Sigmoid colon (tissue), 7 donors: Measurements from ENCODE around the gene CYBA. TPM values are rescaled to one million over a fixed set of nuclear protein-coding genes. Genes with fewer than 3 reads are reported as not detected.

Experiments used
- DNase-seq: peaks from one replicate; pipeline ENCODE4 v3.0.0-alpha.2; 2019
- H3K27ac ChIP-seq, 4 donors: fragments of 200-600 bp; sonication (generic); one replicate each; pipeline ENCODE4 v1.5.1; 2016 to 2019; ENCODE audit warnings: mild to moderate bottlenecking in 1 of 4
- H3K27me3 ChIP-seq, 3 donors: fragments of 200-600 bp; sonication (generic); one replicate each; pipeline ENCODE4 v1.5.1; 2019; ENCODE audit warnings: mild to moderate bottlenecking in 1 of 3
- H3K36me3 ChIP-seq, 4 donors: fragments of 200-600 bp; sonication (generic); one replicate each; pipeline ENCODE4 v1.5.1; 2016 to 2019
- H3K4me1 ChIP-seq, 4 donors: fragments of 200-600 bp; sonication (generic); one replicate each; pipeline ENCODE4 v1.5.1; 2017 to 2019
- H3K4me3 ChIP-seq, 4 donors: fragments of 200-600 bp; sonication (generic); one replicate each; pipeline ENCODE4 v1.5.1; 2017 to 2019; ENCODE audit warnings: mild to moderate bottlenecking in 2 of 4, moderate library complexity in 1 of 4
- H3K9me3 ChIP-seq, 4 donors: fragments of 200-600 bp in 3 of 4; sonication (generic) in 3 of 4; one replicate each; pipeline versions ENCODE4 v1.5.1 to v1.6.1; 2013 to 2019
- EP300 ChIP-seq, 4 donors: sonication (generic); formaldehyde crosslinking; IDR thresholded peaks; one replicate each; pipeline ENCODE4 v1.6.1; 2017; ENCODE audit warnings: antibody characterized with exemption in 4 of 4
- POLR2A ChIP-seq, 2 donors: fragments of 450-650 bp; IDR thresholded peaks; one replicate each; pipeline ENCODE4 v1.6.1; 2016; ENCODE audit warnings: antibody characterized with exemption in 2 of 2, mild to moderate bottlenecking in 2 of 2, moderate library complexity in 2 of 2
- POLR2AphosphoS5 ChIP-seq, 4 donors: sonication (generic); formaldehyde crosslinking; IDR thresholded peaks; one replicate each; pipeline ENCODE4 v1.6.1; 2017; ENCODE audit warnings: antibody characterized with exemption in 4 of 4
- WGBS, 2 donors: extraction: QIAGEN DNeasy Blood & Tissue Kit; methylation state at CpG; one replicate each; pipeline ENCODE4 v1.1.7; 2013; 5-methylcytosine and 5-hydroxymethylcytosine counted together
- intact Hi-C: fragments of 100-400 bp; cut with DNase I; formaldehyde crosslinking; loops from one replicate; pipeline ENCODE4 v1.15.1; 2023
- polyA plus RNA-seq, 3 donors: library from polyadenylated mRNA; stranded (reverse); fragments of 200-250 nt; gene quantifications; one replicate each; pipeline ENCODE4 v1.2.3, GENCODE V29; 2013
- total RNA-seq, 4 donors: library from RNA; depleted of rRNA; stranded (reverse); fragments of >200 nt; gene quantifications; one replicate each; pipeline ENCODE4 v1.1.0, GENCODE V29; 2016
- TF ChIP-seq, protein P1 (sequence below), 4 experiments: fragments of 450-650 bp in 3 of 4; fragments of 200-600 bp in 1 of 4; IDR thresholded peaks; one replicate each; pipeline ENCODE4 v1.5.1; 2016 to 2019; ENCODE audit warnings: antibody characterized with exemption in 4 of 4, mild to moderate bottlenecking in 3 of 4, moderate library complexity in 2 of 4
- donor health status: healthy with polysubstance abuse.
- donor health status: Bipolar disorder and iron deficiency.
- donor health status: healthy.

CYBA gene
- total and polyA plus RNA-seq, 7 donors, result 63.1 to 429 (median 124) TPM

DNA sequence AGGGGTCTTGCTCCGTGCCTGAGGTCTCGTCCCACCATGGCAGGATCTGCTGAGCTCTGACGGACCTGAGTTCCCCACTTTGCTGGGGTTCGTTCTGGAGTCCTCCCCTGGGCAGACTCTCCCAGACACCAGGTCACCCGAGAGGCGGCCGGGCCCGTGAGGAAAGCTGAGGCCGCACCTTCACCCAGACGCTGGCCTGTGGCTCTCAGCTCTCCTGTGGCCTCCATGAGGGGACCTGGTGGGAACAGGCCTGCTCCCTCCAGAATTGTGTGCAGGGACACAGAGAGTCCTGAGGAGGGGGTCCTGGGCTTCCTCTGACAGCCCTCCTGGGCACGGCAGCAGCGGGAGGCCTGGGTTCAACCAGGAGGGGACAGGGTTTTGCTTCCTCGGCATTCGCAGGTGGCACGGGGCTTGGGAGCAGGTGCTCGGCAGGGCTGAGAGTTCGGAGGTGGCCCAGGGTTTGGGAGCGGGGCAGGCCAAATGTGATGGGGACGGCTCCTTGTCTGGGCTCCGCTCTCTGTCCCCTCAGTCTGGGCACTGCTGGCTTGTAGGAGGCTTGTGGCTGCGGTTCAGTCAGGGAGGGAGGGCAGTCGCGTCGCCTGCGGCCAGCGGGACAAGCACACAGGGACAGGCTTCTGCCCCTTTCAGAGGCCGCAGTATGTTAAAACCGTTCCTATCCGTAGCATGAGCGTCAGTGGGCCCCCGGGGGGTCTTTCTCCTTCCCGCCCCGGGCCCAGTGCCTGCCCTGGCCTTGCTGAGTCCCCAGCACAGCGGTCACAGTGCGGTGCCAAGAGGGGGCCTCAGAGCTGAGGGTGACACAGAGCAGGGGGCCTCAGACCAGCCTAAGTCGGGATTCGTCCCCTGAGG lies 43.6 kb upstream of the CYBA start:
- no peak overlapping the region for H3K27ac ChIP-seq
- 93 to 94% methylated on average over 37 of the region's 37 CpGs for WGBS, 2 donors
- no peaks in the 10 kb centered on the region for H3K4me1 ChIP-seq
- no peaks in the 10 kb centered on the region for H3K9me3 ChIP-seq
- H3K27me3 ChIP-seq, result peaks cover 2 to 26% (median 19%) of the 10 kb centered on the region in 3 donors
- DNase-seq, result no peak
- TF ChIP-seq, protein P1, sequence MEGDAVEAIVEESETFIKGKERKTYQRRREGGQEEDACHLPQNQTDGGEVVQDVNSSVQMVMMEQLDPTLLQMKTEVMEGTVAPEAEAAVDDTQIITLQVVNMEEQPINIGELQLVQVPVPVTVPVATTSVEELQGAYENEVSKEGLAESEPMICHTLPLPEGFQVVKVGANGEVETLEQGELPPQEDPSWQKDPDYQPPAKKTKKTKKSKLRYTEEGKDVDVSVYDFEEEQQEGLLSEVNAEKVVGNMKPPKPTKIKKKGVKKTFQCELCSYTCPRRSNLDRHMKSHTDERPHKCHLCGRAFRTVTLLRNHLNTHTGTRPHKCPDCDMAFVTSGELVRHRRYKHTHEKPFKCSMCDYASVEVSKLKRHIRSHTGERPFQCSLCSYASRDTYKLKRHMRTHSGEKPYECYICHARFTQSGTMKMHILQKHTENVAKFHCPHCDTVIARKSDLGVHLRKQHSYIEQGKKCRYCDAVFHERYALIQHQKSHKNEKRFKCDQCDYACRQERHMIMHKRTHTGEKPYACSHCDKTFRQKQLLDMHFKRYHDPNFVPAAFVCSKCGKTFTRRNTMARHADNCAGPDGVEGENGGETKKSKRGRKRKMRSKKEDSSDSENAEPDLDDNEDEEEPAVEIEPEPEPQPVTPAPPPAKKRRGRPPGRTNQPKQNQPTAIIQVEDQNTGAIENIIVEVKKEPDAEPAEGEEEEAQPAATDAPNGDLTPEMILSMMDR (IDR thresholded peaks at IDR 0.05), result no peak
- TF ChIP-seq POLR2A (IDR thresholded peaks at IDR 0.05) (no peak), EP300 (IDR thresholded peaks at IDR 0.05) (no peak), POLR2AphosphoS5 (IDR thresholded peaks at IDR 0.05) (no peak)
- H3K4me3 ChIP-seq, result no peak overlapping the region
- intact Hi-C loops, result no loop called here
- H3K36me3 ChIP-seq, result peaks cover 9 to 37% (median 24%) of the 10 kb centered on the region in 4 donors

DNA sequence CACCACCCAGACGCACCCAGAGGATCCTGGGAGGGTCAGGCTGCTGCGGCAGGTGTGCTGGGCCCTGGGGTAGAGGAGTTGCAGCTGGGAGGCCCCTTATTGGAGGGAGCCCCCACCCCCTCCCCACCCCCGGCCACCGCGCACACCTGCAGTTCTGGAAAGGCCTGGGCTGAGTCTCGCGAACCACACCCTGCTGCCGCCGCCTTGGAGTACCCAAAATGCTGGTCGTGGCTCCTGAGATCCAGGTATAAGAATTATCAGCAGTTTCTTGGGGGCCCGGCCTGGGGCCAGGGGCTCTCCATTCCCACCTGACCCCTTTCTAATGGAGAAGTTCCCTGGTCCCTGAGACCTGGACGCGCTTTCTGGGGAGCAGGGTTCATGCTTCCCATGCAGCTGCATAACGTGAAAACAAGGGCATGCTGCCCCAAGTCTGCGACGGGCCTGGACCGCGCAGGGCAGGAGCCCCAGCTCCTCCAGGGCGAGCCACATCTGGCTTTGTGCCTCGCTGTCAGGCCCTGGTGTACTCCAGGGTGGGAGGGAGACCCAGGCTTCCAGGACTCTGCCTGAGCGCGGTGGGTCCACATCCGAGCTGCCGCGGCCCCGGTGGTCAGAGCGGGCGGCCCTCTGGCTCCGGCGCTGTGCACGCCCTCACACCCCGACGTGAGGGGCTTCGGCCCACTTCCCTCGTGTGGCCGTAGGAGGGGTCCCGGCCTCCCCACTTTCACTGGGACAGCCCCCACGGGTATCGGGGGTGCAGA lies 42.7 kb upstream of the CYBA start:
- WGBS, 2 donors, result 78 to 88% methylated on average over 39 of the region's 39 CpGs
- Histone ChIP-seq H3K4me1 (no peaks in the 10 kb centered on the region), H3K36me3 (peaks cover 9 to 29% (median 17%) of the 10 kb centered on the region in 4 donors), H3K27ac (no peak overlapping the region), H3K27me3 (peaks cover 3 to 35% (median 27%) of the 10 kb centered on the region in 3 donors), H3K4me3 (no peak overlapping the region), H3K9me3 (no peaks in the 10 kb centered on the region)
- TF ChIP-seq EP300 (IDR thresholded peaks at IDR 0.05), result no peak
- no peak for TF ChIP-seq POLR2AphosphoS5 (IDR thresholded peaks at IDR 0.05)
- TF ChIP-seq, protein P1 (IDR thresholded peaks at IDR 0.05), result no peak
- no peak for TF ChIP-seq POLR2A (IDR thresholded peaks at IDR 0.05)
- DNase-seq, result no peak
- intact Hi-C loops, result no loop called here

GRCh38 chr16:88692861-88693260 lies 42.0 kb upstream of the CYBA start:
- intact Hi-C loops, result no loop called here
- Histone ChIP-seq H3K4me3 (no peak overlapping the region), H3K36me3 (peaks cover 9 to 21% (median 10%) of the 10 kb centered on the region in 4 donors), H3K4me1 (no peaks in the 10 kb centered on the region), H3K27ac (no peak overlapping the region), H3K27me3 (peaks cover 11 to 42% (median 35%) of the 10 kb centered on the region in 3 donors), H3K9me3 (no peaks in the 10 kb centered on the region)
- TF ChIP-seq EP300 (IDR thresholded peaks at IDR 0.05) (no peak), POLR2A (IDR thresholded peaks at IDR 0.05) (no peak), POLR2AphosphoS5 (IDR thresholded peaks at IDR 0.05) (no peak)
- TF ChIP-seq, protein P1 (IDR thresholded peaks at IDR 0.05), result no peak
- no peak for DNase-seq
- WGBS, 2 donors, result 80 to 91% methylated on average over 10 of the region's 10 CpGs

DNA sequence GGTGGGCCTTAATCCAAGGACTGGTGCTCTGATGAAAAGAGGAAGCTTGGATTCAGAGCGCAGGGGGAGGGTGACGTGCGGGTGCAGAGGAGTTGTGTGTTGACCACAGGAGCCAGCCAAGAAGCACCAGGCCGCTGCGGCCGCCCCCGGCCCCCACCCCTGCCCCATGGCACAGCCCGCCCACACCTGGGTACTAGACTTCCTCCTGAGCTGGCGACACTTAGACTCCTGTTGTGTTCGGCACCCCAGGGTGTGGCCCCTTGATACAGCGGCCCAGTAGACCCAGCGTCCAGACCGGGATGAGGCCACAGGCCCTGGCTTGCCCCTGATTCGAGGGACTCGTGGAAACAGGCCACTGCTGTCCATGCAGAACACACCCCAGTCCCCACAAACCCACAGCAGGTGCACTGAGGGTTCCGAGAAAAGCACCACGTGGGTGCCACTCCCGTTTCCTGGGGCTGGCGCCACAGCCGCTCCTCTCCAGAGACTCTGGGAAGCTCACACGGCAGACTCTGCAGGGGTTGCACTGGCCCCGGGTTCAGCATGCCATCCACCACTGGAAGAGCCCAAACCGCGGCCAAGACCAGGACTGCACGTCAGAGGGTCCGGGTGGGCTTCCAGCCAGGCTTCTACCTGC lies 41.2 kb upstream of the CYBA start:
- 31 to 47% methylated on average over 26 of the region's 26 CpGs for WGBS, 2 donors
- peaks cover 0 to 1% (median under 1%) of the 10 kb centered on the region in 4 donors for H3K4me1 ChIP-seq
- no peak overlapping the region for H3K27ac ChIP-seq
- peaks cover 2 to 13% (median 5%) of the 10 kb centered on the region in 4 donors for H3K36me3 ChIP-seq
- no peak for TF ChIP-seq EP300 (IDR thresholded peaks at IDR 0.05)
- TF ChIP-seq, protein P1 (IDR thresholded peaks at IDR 0.05), result no peak
- H3K9me3 ChIP-seq, result no peaks in the 10 kb centered on the region
- intact Hi-C loops, result no loop called here
- no peak for DNase-seq
- peaks cover 13 to 50% (median 43%) of the 10 kb centered on the region in 3 donors for H3K27me3 ChIP-seq
- H3K4me3 ChIP-seq, result no peak overlapping the region
